Loucy (cell line): ENCODE data around the gene MTHFS.

Source experiments
- H2AFZ ChIP-seq: fragments of 200-600 bp; sonication (generic); 2 replicates; pipeline ENCODE4 v1.6.0; 2016; ENCODE audit warnings: antibody characterized with exemption, mild to moderate bottlenecking, low read length, moderate library complexity
- H3F3A ChIP-seq: fragments of 200-600 bp; 2 replicates; pipeline ENCODE4 v1.6.0; 2016; ENCODE audit warnings: antibody characterized with exemption, low read depth, mild to moderate bottlenecking
- H3K27me3 ChIP-seq: fragments of 200-600 bp; sonication (generic); 2 replicates; pipeline ENCODE4 v1.6.1; 2014; ENCODE audit warnings: low read length, mild to moderate bottlenecking; ENCODE audit not compliant: insufficient read depth, poor library complexity, severe bottlenecking
- H3K36me3 ChIP-seq: fragments of 200-600 bp; sonication (generic); 2 replicates; pipeline ENCODE4 v1.6.1; 2016; ENCODE audit warnings: low read length; ENCODE audit not compliant: insufficient read depth
- H3K4me1 ChIP-seq: fragments of 200-600 bp; sonication (generic); 2 replicates; pipeline ENCODE4 v1.5.1; 2014; ENCODE audit warnings: low read length, mild to moderate bottlenecking; ENCODE audit not compliant: insufficient read depth, poor library complexity, severe bottlenecking
- H3K4me2 ChIP-seq: fragments of 200-600 bp; sonication (generic); 2 replicates; pipeline ENCODE4 v1.6.0; 2014; ENCODE audit warnings: antibody characterized with exemption, low read length, low read depth, mild to moderate bottlenecking; ENCODE audit not compliant: poor library complexity, severe bottlenecking
- H3K4me3 ChIP-seq: fragments of 200-600 bp; sonication (generic); 2 replicates; pipeline ENCODE4 v1.5.1; 2014; ENCODE audit warnings: low read length, mild to moderate bottlenecking, mixed read lengths; ENCODE audit not compliant: poor library complexity, severe bottlenecking
- H3K79me2 ChIP-seq: fragments of 200-600 bp; sonication (generic); 2 replicates; pipeline ENCODE4 v1.6.1; 2014; ENCODE audit warnings: low read length; ENCODE audit not compliant: insufficient read depth
- H3K9ac ChIP-seq: fragments of 200-600 bp; sonication (generic); 2 replicates; pipeline ENCODE4 v1.6.0; 2014; ENCODE audit warnings: mild to moderate bottlenecking, low read depth, low read length, moderate library complexity; ENCODE audit not compliant: poor library complexity, severe bottlenecking
- H3K9me2 ChIP-seq: fragments of 200-600 bp; sonication (generic); replicated peaks from 2 replicates; pipeline ENCODE4 v1.6.1; 2016; ENCODE audit warnings: low read depth, low read length, mixed read lengths
- H3K9me3 ChIP-seq: fragments of 200-600 bp; sonication (generic); 2 replicates; pipeline ENCODE4 v1.6.1; 2014; ENCODE audit warnings: mild to moderate bottlenecking, antibody characterized with exemption, low read length, low read depth; ENCODE audit not compliant: insufficient read depth
- H4K20me1 ChIP-seq: fragments of 200-600 bp; sonication (generic); 2 replicates; pipeline ENCODE4 v1.6.0; 2014; ENCODE audit warnings: antibody characterized with exemption, low read length, mild to moderate bottlenecking; ENCODE audit not compliant: insufficient read depth, poor library complexity, severe bottlenecking
- CTCF ChIP-seq: fragments of 200-600 bp; sonication (generic); conservative IDR thresholded peaks from 2 replicates; pipeline ENCODE4 v1.5.1; 2014; ENCODE audit warnings: mild to moderate bottlenecking, antibody characterized with exemption, low read length
- EZH2phosphoT487 ChIP-seq: fragments of 200-600 bp; IDR thresholded peaks from 2 replicates; pipeline ENCODE4 v1.6.1; 2018; ENCODE audit warnings: antibody characterized with exemption, mild to moderate bottlenecking, moderate library complexity, borderline replicate concordance

The MTHFS gene

GRCh38 chr15:79849789-79850188, 47.0 kb downstream of the MTHFS start:
- no peaks in the 10 kb centered on the region for H3K9me2 ChIP-seq
- H3K36me3 ChIP-seq, result peaks cover 11% of the 10 kb centered on the region; the same call in 1 of the 2 replicates
- no peaks in the 10 kb centered on the region for H3F3A ChIP-seq
- H3K4me3 ChIP-seq, result no peak overlapping the region
- no peaks in the 10 kb centered on the region for H3K27me3 ChIP-seq
- no peaks in the 10 kb centered on the region for H3K4me1 ChIP-seq
- no peak overlapping the region for H3K4me2 ChIP-seq
- no peaks in the 10 kb centered on the region for H3K79me2 ChIP-seq
- no peaks in the 10 kb centered on the region for H4K20me1 ChIP-seq
- H2AFZ ChIP-seq, result no peak overlapping the region
- H3K9ac ChIP-seq, result no peak overlapping the region
- no peaks in the 10 kb centered on the region for H3K9me3 ChIP-seq
- TF ChIP-seq CTCF (peak; percentile 75), EZH2phosphoT487 (no peak)

- H3K36me3 ChIP-seq, result peaks cover 32% of the 10 kb centered on the region; the same call in 1 of the 2 replicates
- H3K4me3 ChIP-seq, result no peak overlapping the region
- no peaks in the 10 kb centered on the region for H3K27me3 ChIP-seq
- TF ChIP-seq EZH2phosphoT487, result no peak
- no peak for TF ChIP-seq CTCF
- no peaks in the 10 kb centered on the region for H3K9me3 ChIP-seq
- no peak overlapping the region for H3K4me2 ChIP-seq
- no peaks in the 10 kb centered on the region for H3K4me1 ChIP-seq
- H4K20me1 ChIP-seq, result no peaks in the 10 kb centered on the region
- no peak overlapping the region for H2AFZ ChIP-seq
- no peaks in the 10 kb centered on the region for H3K79me2 ChIP-seq
- H3K9me2 ChIP-seq, result no peaks in the 10 kb centered on the region
- no peak overlapping the region for H3K9ac ChIP-seq
- H3F3A ChIP-seq, result no peaks in the 10 kb centered on the region
These were observed 50.3 kb downstream of the MTHFS start for GRCh38 chr15:79846539-79846938.

- Histone ChIP-seq H3K4me2 (no peak overlapping the region), H2AFZ (no peak overlapping the region), H3K9me3 (no peaks in the 10 kb centered on the region), H3K9ac (no peak overlapping the region), H4K20me1 (no peaks in the 10 kb centered on the region), H3K27me3 (no peaks in the 10 kb centered on the region), H3K9me2 (no peaks in the 10 kb centered on the region), H3K4me3 (no peak overlapping the region), H3K79me2 (no peaks in the 10 kb centered on the region), H3K36me3 (peaks cover 37% of the 10 kb centered on the region; the same call in 1 of the 2 replicates), H3K4me1 (no peaks in the 10 kb centered on the region), H3F3A (no peaks in the 10 kb centered on the region)
- TF ChIP-seq EZH2phosphoT487 (no peak), CTCF (no peak)
These were observed 52.6 kb downstream of the MTHFS start for GRCh38 chr15:79844221-79844620.
